GM21737 (cell line): ENCODE data around the gene EXOC2.
A peak's percentile ranks its signal among the peaks of the same experiment; 100 is the strongest.

ENCODE experiments used
- ATAC-seq: cut with Tn5 transposase; IDR thresholded peaks from one replicate; pipeline ENCODE4 v1.9.1; 2021; ENCODE audit warnings: mild to moderate bottlenecking, moderate library complexity; ENCODE audit not compliant: unreplicated experiment

Gene EXOC2

GRCh38 chr6:474453-475185, 218.3 kb downstream of the EXOC2 start:
- peak; percentile 74 for ATAC-seq

DNA sequence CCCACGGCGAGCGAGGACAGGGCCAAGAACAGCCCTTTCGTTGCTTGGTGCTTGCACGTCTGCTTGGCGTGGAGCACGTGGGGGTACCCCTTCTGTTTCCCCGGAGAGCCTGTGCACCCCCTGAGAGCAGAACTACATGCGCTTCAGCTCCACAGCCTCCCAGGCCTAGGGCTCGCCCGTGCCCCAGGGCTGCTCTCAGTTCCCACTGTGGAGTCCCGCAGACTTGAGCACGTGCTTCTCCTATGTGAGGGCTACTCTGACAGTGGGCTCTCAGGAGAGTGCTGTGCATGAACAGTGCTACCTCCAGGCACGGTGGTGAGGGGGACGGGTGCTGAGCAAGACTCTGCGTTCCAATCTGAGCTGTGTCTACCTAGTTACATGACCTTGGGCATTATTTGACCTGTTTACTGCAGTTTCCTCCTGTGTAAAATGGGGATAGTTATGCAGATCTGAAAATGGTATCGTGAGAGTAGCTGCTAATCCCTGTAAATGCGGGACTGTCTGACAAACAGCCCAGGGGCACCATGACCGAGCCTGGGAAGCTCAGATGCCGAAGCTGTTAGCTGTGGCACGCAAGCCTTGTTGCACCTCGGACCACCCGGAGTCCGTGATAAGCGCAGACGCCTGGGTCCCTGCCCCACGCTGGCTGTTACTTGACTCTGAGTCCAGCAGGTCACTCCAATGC, 219.0 kb downstream of the EXOC2 start:
- no peak for ATAC-seq

DNA sequence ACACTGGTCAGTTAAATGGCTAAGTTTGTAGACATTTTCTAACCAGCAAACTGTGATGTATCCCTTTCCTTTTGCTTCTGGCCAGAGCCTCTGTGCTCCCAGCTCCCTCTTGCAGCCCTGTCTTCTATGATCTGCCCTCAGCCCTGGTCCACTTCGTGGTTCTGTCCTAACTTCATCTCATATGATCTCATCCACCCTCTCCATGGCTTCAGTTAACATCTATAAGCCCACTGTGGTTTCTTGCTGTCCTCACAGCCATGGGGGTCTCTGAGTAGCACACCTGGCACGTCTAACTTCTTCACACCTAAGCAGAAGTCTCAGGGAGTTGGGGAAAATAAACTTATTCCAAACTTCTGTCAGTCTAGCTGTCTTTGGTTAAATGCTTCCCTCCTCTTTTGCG, 219.6 kb downstream of the EXOC2 start:
- no peak for ATAC-seq

DNA sequence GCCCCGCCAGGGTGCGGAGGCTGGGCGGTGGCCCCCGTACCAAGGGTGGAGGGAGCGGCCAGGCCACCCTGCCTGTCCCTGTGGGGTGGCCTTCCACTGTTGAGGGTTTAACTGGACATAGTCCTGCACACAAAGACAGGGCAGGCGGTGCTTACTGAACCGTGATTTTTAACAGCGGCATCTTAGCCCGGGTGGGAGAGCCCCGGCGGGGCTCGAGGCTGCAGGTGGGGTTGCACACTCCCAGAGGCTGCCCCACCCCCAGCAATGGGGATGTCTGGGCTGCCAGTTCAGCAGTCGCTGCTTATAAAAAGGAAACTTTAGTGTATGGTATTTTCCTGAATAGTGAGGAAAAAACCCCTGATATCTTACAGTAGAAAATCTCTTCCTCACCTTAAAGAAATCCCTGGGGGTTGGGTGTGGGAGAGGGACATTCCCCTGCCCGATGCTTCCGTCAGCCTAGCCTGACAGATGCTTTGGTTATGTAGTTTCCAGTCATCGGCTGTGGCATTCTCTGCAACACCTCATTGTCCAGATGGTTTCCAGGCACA, 222.0 kb downstream of the EXOC2 start:
- ATAC-seq, result peak; percentile 42

DNA sequence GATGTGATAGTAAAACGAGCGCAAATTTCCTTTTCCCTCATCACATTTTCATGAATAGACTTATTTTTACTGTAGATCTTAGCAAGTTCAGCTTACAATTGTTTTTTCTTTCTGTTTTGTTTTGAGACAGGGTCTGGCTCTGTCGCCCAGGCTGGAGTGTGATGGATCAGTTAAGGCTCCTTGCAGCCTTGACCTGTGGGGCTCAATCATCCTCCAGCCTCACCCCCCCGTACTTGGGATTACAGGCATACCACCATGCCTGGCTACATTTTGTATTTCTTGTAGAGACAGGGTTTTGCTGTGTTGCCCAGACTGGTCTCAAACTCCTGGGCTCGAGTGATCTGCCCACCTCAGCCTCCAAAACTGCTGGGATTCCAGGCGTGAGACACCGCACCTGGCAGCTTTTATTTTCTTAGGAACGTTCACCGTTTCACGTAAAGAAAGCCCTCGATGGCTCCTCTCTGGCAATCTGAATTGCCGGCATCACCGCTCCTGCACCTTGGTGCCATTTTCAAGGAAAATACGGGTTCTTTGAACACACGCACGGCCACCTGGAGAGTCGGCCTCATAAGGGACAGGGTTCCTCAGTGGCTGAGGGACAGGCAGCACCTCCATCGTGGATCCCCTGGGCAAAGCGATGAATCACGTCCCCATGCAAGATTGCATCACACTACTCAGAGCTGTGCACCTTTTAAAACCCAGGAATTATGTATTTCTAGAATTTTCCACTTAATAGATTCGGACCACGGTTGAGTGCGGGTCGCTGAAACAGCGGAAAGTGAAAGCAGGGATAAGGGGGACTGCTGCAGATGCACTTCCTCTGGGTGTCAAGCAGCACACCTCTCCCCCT, 222.7 kb downstream of the EXOC2 start:
- ATAC-seq, result no peak

GRCh38 chr6:467671-468082, 225.3 kb downstream of the EXOC2 start:
- no peak for ATAC-seq

DNA sequence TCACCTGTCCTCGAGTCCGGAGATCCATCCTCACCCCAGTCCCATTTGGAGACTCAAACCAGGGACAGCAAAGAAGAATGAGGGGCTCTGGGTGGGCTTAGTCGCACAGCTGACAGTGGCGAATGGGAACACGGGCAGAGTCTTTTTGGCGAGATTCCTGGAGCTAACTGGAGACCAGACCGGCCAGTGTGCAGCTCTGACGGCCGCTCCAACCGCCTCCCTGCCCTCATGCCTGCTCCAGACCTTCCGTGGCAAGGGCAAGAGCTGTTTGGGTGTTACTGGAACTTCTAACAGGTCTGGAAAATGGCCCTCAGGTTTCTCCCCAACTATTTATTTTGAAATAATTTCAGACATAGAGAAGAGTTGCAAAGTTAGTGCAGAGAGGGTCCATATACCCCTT, 225.8 kb downstream of the EXOC2 start:
- ATAC-seq, result no peak

DNA sequence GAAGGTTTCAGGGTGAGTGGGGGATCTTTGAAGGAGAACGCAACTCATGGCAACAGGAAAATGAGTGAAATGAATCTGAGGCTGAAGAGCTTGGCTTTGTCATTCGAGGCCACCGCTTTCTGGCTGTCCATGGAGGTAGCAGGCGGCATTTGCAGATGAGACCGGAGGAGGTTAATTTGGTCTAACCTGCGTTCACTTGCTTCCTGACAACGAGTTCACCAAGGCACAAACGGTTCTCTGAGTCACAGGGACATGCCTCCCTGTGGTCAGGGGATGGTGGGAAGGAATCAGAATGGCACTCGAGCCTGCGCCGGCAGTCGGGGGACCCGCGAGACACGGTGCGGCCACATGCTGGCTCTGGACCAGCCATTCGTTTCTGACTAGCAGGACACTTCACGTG, 226.4 kb downstream of the EXOC2 start:
- no peak for ATAC-seq

DNA sequence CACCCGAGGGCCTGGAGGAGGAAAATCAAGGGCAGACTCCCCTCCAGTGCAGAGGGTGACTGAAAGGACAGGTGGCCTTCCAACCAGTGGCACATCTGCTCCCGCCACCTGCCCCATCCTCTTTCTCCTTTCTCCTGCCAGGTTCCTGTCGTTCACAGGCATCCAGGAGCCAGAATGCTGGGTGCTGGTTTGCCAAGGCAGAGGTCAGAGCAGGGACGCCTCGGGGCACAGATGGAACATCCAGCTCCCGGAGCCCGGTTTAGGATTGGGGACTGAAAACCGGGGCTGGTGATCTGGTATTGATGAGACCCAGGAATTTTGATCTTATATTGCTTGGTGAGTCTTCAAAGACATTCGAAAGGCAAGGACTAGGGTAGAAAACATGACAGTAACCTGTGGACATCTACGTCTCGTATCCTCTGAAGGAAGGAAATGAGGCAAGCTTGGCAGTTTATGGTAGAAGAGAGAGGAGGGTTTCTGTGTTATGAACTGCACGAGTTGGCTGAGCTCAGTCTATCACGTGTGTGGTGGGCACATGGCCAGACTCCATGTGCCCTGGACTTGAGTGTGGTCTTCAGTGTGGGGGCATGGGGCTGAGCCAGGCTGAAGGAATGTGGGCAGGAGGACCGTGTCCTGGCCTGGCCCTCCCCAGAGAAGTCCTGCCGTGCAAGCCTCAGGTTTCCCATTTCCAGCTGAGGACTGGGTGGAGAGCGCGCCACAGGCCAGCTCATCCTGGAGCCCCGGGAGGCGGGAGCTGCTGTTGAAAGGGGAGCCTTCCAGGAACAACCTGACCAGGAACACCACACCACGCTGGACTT, 227.2 kb downstream of the EXOC2 start:
- ATAC-seq, result no peak

GRCh38 chr6:456887-457286, 236.1 kb downstream of the EXOC2 start:
- no peak for ATAC-seq

DNA sequence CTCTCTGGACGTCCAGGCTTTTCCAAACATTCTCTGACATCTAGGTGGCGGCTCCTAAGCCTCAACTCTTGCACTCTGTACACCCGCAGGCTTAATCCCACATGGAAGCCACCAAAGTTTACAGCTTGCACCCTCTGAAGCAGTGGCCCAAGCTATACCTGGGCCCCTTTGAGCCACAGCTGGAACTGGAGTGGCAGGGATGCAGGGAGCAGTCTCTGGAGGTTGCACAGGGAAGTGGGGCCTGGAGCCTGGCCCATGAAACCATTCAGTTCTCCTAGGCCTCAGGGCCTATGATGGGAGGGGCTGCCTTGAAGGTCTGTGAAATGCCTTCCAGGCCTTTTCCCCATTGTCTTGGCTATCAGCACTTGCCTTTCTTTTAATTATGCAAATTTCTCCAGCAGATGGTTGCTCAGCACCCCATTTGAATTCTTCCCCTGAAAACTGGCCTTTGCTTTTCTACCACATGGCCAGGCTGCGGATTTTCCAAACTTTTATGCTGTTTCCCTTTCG, 236.5 kb downstream of the EXOC2 start:
- ATAC-seq, result no peak

DNA sequence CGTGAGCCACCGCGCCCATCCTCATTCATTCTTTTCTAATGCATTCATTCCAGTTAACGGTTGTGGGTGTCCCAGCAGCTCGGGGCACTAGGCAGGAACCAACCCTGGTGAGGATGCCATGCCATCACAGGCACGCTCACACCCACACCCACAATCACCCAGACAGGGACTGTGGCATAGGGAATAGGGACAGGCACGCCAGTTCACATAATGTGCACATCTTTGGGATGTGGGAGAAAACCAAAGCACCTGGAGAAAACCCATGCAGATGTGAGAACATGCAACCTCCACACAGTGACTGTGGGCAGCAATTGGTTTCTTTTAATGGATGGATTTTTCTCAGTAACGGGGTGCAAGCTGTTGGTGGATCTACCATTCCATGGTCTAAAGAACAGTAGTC, 237.1 kb downstream of the EXOC2 start:
- no peak for ATAC-seq

DNA sequence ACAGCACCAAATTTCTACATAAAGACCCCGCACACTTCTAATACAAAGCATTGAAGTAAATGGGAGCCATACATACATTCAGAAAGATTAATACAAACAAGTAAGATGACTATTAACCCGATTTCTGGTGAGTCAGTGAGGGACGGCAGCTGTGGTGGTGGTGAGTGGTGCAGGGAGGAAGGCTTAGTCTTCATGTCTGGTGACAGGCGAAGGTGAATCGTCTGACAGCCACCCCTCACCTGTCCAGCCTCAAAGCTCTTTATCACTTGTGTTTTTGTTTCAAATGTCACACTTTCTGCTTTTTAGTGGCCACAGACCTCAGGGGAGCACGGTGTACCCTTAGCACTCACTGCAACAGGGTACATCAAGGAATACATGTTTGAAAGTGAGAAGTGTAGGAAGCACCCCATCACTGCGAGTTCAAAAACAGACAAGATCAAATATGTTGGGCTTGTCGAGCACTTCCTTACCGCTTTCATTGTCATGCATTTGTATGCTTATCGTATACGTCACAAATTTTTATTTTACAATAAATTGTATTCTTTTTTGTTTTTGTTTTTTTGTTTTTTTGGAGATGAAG, 237.8 kb downstream of the EXOC2 start:
- ATAC-seq, result no peak

DNA sequence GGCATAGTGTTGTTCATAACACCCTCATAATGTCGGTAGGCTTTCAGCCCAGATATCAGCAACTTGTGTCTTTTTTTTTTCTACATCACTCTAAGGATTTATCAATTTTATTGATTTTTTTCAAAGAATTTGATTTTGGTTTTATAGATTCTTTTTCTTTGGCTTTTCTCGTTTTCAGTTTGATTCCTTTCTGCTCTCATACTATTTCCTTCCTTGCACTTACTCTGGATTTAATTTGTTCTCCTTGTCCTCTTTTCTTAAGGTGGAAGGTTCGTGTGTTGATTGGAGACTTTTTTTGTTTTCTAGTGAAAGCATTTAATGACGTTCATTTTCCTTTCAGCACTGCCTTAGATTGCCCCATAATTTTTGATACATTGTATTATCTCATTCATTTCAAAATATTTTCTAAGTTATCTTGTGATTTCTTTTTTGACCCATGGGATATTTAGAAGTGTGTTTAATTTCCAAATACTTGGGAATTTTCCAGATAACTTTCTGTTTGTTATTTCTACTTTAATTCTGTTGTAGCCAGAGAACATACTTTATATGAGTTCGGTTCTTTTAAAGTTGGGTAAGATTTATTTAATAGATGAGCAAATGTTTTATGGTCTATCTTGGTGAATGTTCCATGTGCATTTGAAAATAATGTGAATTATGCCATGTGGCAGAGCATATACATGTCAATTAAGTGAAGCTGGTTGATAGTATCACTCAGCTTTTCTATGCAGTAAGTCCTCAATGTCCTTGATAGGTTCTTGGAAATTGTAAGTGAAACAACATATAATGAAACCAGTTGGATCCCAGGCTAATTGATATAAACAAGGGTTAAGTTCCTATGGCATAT, 238.6 kb downstream of the EXOC2 start:
- ATAC-seq, result no peak

DNA sequence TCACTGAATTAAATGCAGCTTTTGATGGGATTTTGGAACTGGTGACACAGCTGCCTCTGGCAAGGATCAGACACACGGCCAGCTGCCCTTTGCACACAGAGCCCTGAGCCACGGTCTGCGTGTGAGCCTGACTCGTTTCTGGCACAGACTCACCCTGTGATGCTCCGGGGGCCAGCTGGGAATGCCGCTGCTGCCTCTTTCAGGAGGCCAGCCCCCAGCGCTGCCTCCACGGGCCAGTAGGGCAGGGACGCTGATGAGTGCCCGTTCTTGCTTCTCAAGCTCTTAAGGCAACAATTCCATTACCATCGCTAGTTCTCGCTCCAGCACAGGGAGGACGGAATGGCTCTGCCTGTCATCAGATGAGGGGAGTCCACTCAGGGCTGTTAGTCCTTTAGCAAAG, 239.8 kb downstream of the EXOC2 start:
- ATAC-seq, result no peak

- ATAC-seq, result no peak
Observed at GRCh38 chr6:452301-453067, 240.5 kb downstream of the EXOC2 start.

DNA sequence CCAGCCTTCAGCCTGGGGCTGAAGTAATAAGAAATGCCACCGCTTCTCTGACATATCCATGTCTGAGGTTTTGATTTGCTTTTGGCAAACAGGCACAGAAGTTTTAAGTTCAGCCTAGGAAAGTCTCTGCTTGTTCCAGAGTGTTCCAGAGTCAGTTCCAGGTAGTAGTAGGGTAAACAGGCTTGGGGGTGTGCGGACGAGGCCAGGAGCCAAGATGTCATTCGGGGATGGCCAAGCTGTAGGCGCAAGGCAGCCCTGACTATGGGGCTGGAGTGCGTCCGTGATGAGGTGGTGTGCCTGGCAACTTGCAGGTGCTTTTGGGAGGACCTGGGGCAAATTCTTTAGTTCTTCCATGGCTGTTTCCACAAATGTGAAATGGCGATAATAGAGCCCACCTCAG, 241.1 kb downstream of the EXOC2 start:
- ATAC-seq, result no peak

GRCh38 chr6:451336-451735, 241.6 kb downstream of the EXOC2 start:
- no peak for ATAC-seq
